ENCODE measurements around the gene BCL2. TPM values are rescaled to one million over a fixed set of nuclear protein-coding genes. Genes with fewer than 3 reads are reported as not detected.

The BCL2 gene
- polyA plus RNA-seq, 1 experiment: 0.35 TPM

DNA sequence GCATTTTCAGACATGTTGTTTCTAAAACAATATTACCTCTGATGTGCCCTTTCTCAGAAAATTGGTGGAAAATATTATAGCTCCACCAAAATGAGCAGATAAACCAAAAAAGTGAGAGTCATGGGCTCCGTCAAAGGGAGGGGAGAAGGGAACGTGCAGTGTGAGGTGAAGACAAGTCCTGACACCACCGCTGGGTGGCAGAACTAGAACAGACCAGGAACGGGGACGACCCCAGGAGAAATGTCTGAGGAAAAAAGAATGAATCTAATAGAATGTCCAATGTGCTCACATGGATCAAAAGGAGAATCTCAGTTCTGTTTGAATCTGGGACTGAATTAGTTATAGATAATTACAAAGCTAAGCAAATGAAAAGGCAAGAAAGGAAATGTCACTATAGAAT lies 22.6 kb upstream of the BCL2 start:
- H3K9me3 ChIP-seq (ENCODE audit: control insufficient read depth, insufficient read depth, low read length): no peaks in the 10 kb centered on the region
- no peaks in the 10 kb centered on the region for H3K27me3 ChIP-seq (ENCODE audit: control insufficient read depth, insufficient read depth, low read length)
- TF ChIP-seq, protein P1, sequence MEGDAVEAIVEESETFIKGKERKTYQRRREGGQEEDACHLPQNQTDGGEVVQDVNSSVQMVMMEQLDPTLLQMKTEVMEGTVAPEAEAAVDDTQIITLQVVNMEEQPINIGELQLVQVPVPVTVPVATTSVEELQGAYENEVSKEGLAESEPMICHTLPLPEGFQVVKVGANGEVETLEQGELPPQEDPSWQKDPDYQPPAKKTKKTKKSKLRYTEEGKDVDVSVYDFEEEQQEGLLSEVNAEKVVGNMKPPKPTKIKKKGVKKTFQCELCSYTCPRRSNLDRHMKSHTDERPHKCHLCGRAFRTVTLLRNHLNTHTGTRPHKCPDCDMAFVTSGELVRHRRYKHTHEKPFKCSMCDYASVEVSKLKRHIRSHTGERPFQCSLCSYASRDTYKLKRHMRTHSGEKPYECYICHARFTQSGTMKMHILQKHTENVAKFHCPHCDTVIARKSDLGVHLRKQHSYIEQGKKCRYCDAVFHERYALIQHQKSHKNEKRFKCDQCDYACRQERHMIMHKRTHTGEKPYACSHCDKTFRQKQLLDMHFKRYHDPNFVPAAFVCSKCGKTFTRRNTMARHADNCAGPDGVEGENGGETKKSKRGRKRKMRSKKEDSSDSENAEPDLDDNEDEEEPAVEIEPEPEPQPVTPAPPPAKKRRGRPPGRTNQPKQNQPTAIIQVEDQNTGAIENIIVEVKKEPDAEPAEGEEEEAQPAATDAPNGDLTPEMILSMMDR (IDR thresholded peaks at IDR 0.05; ENCODE audit: low read depth, low read length): peak; percentile 64
- CTCF ChIA-PET: interaction anchor here (0.5 to 5.1 kb wide), 16 partner anchors 10 to 347 kb away, joined by 3 to 93 read pairs (median 4); partner anchors contain the start of gene BCL2
- DNase-seq (ENCODE audit: low read depth, low spot score): no peak
- H3K4me3 ChIP-seq (ENCODE audit: low read depth, low read length): no peak overlapping the region
- H3K27ac ChIP-seq (ENCODE audit: low read depth, low read length): no peak overlapping the region
- POLR2A ChIA-PET: interaction anchor here (0.7 kb wide), 1 partner anchor 24 kb away, joined by 5 read pairs; no protein-coding TSS in a partner anchor

DNA sequence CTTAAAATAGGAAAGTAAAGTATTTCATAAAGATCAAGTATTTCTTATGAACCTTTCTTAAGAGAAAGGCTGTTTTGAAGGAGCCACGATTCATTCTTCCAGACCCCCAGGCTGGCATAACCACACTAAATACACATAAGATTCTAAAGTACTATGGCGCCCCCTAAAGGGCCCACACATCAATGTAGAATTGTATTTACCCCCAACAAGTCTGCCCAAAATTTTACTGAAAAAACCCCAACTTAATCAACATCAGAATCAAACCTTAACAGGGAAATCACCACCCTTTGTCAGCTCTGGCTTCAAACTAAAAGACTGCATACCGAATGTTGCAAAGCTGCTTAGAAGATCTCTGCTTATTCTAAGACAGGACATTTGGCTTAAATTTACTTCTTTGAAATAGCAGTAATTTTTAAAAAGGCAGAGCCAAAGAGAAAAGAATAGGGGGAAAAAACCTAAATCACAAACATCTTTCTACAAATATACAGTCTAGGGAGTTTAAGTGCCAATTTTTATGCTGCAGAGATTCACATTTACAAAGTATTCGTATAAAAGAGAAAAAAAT lies 20.4 kb upstream of the BCL2 start:
- POLR2A ChIA-PET: interaction anchor here (1.1 kb wide), 1 partner anchor 27 kb away, joined by 3 read pairs; the partner anchor contains the start of gene KDSR
- DNase-seq (ENCODE audit: low read depth, low spot score): no peak
- CTCF ChIA-PET: interaction anchor here (0.6 to 5.1 kb wide), 14 partner anchors 9 to 324 kb away, joined by 3 to 93 read pairs (median 10); no protein-coding TSS in a partner anchor
- Histone ChIP-seq H3K4me3 (ENCODE audit: low read depth, low read length) (no peak overlapping the region), H3K27me3 (ENCODE audit: control insufficient read depth, insufficient read depth, low read length) (no peaks in the 10 kb centered on the region), H3K9me3 (ENCODE audit: control insufficient read depth, insufficient read depth, low read length) (no peaks in the 10 kb centered on the region), H3K27ac (ENCODE audit: low read depth, low read length) (no peak overlapping the region)
- TF ChIP-seq, protein P1 (IDR thresholded peaks at IDR 0.05; ENCODE audit: low read depth, low read length): peak; percentile 55

DNA sequence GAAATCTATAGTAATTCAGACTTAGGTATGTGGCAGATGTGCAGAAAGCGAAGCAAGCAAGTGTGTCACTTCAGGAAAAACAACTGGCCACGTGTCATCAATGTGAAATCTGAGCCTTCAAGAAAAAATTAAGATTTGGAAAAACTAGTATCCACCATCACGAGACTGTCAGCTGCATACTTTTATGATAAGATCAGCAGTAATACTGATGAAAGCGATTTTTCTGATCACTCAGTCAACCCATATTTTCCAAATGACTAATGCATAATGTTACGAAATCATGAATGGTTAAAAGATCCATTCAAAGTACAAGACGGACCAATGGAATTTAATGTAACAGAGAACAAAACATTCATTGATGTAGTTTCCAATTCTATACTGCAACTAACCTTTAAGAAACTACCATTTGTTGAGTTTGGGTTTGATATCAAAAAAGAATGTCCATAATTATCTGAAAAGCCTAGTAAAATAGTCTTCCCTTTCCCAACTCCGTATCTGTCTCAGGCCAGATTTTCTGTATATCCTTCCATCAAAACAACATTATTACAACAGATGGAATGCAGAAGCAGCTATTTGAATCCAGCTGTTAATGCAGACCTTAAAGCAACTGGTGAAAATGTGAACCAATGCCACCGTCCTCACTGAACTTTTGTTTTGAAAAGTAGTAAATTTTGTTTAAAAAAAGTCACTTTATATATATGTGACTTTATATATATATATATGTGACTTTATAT lies 17.0 kb upstream of the BCL2 start:
- POLR2A ChIA-PET: interaction anchor here (0.8 to 1.9 kb wide), 2 partner anchors 31 to 50 kb away, joined by 3 to 6 read pairs; partner anchors contain the start of gene KDSR
- Histone ChIP-seq H3K27me3 (ENCODE audit: control insufficient read depth, insufficient read depth, low read length) (no peaks in the 10 kb centered on the region), H3K4me3 (ENCODE audit: low read depth, low read length) (no peak overlapping the region), H3K9me3 (ENCODE audit: control insufficient read depth, insufficient read depth, low read length) (no peaks in the 10 kb centered on the region), H3K27ac (ENCODE audit: low read depth, low read length) (peak overlapping the region; percentile 88)
- CTCF ChIA-PET: interaction anchor here (1.1 to 5.2 kb wide), 6 partner anchors 13 to 319 kb away, joined by 3 to 37 read pairs (median 4); no protein-coding TSS in a partner anchor
- TF ChIP-seq, protein P1 (IDR thresholded peaks at IDR 0.05; ENCODE audit: low read depth, low read length): no peak
- peak; percentile 83 for DNase-seq (ENCODE audit: low read depth, low spot score)

DNA sequence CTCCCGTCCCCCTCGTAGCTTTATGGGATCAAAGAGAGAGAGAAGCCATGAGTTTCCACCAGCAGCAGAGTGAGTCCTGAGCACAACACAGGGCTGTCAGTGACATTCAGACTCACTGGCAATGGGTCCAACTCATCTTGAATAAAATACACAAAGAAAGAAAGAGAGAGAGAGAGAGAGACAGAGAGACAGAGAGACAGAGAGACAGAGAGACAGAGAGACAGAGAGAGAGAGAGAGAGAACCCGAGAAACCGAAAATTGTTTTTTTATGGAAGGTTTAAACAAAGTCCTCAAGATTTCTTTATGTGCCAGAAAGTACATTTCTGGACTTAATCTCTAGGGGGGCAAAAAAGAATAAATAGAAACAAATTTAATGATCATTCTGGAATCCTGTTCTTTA lies 11.5 kb upstream of the BCL2 start:
- CTCF ChIA-PET: interaction anchor here (1.3 to 3.4 kb wide), 4 partner anchors 8 to 314 kb away, joined by 3 to 22 read pairs (median 8); no protein-coding TSS in a partner anchor
- no peaks in the 10 kb centered on the region for H3K27me3 ChIP-seq (ENCODE audit: control insufficient read depth, insufficient read depth, low read length)
- TF ChIP-seq, protein P1 (IDR thresholded peaks at IDR 0.05; ENCODE audit: low read depth, low read length): no peak
- no peak overlapping the region for H3K4me3 ChIP-seq (ENCODE audit: low read depth, low read length)
- H3K9me3 ChIP-seq (ENCODE audit: control insufficient read depth, insufficient read depth, low read length): no peaks in the 10 kb centered on the region
- no peak overlapping the region for H3K27ac ChIP-seq (ENCODE audit: low read depth, low read length)
- POLR2A ChIA-PET: no interaction called here
- no peak for DNase-seq (ENCODE audit: low read depth, low spot score)

Data from AG04450 (cell line).